Midbrain (tissue), 1 donor: ENCODE results near the gene RAPH1.

Experiments used
- DNase-seq: peaks from one replicate; lab custom pipeline; 2025; lab: John Stamatoyannopoulos, UW

RAPH1 gene

GRCh38 chr2:203360833-203361430 lies 174.2 kb downstream of the RAPH1 start:
- DNase-seq: no peak

DNA sequence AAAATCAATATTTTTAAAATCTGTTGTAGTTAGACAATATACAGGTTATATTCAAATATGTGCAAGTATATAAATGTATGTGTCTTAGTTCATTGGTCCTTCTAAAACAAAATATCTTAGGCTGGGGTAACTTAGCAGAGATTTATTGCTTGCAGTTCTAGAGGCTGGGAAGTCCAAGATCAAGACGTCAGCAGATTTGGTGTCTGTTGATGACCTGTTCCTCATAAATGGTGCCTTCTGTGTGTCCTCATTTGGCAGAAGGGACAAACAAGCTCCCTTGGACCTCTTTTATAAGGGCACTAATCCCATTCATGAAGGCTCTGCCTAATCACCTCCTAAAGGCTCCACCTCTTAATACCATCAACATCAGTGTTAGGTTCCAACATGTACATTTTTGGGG lies 175.7 kb downstream of the RAPH1 start:
- DNase-seq: no peak

DNA sequence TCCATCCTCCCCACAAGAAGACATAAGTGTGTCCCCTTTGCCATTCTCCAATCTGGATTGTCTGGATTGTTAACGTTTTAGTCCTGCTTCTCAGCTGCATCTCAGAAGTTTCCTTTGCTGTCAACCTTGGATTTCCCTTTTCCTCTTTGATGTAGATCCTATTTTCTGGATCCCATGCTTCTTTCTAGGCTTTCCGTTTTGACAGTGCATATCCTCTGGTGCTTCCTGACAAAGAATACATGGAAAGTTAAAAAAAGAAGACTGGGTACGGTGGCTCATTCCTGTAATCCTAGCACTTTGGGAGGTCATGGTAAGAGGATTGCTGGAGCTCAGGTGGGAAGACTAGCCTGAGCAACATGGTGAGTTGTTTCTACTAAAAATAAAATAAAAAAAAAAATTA lies 180.1 kb downstream of the RAPH1 start:
- no peak for DNase-seq

- DNase-seq: no peak
These were observed 182.4 kb downstream of the RAPH1 start for GRCh38 chr2:203352604-203353255.

DNA sequence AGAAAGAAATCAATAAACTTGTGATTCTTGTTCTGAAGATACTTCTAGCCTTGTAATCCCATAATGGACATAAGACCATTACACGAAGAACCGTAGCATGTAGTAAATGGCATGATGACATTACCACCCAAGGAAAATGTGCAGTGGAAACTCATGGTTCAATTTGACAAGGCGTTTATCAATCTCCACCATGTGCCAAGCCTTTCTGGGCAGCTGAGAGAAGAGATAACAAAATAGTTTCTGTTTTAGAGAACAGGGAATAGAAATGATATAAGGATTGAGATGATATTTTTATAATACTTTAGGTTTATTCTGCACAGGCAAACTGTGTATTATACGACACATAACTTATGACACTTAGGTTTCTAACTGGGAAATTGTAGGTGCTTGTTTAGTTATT lies 187.7 kb downstream of the RAPH1 start:
- DNase-seq: no peak

DNA sequence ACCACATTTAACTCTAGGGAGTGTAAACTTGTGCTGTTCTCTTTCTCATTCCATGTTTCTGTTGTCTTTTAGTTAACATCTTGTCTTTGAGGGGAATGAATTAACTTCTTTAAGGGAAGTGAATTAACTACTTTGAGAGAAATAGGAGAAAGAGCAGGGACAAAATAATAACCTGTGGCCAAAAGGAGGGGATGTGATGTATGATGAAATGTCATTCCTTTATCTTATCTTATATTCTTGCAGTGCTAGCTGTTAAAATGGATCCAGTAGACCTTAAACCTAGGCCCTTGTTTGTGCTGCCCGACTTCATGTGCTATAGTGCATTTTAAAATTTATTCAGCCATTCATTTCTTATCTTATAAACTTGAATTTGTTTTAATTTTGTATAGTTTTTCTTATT lies 188.5 kb downstream of the RAPH1 start:
- no peak for DNase-seq

DNA sequence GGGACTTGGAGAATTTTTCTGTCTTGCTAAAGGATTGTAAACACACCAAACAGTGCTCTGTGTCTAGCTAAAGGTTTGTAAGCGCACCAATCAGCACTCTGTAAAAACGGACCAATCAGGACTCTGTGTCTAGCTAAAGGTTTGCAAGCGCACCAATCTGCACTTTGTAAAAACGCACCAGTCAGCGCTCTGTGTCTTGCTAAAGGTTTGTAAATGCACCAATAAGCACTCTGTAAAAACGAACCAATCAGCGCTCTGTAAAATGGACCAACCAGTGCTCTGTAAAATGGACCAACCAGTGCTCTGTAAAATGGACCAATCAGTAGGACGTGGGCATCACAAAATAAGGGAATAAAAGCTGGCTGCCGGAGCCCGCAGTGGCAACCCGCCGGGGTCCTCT lies 190.4 kb downstream of the RAPH1 start:
- DNase-seq: no peak
